H9 (cell line): ENCODE data around the gene KLK15. TPM values are rescaled to one million over a fixed set of nuclear protein-coding genes. Genes with fewer than 3 reads are reported as not detected.

ENCODE experiments used
- DNase-seq: peaks from one replicate; pipeline ENCODE4 v3.0.0-alpha.2; 2017
- H2AFZ ChIP-seq: one replicate; pipeline ENCODE4 v1.6.1; 2013; ENCODE audit warnings: mild to moderate bottlenecking, low read length, control low read depth, moderate library complexity
- H2AK5ac ChIP-seq: 2 replicates; pipeline ENCODE4 v1.6.1; 2013; ENCODE audit warnings: low read length, control low read depth, mixed read lengths; ENCODE audit not compliant: insufficient read length
- H2BK120ac ChIP-seq: one replicate; pipeline ENCODE4 v1.6.1; 2013; ENCODE audit warnings: low read depth, mild to moderate bottlenecking, low read length, control low read depth, inconsistent platforms; ENCODE audit not compliant: poor library complexity, severe bottlenecking
- H2BK12ac ChIP-seq: 2 replicates; pipeline ENCODE4 v1.6.1; 2013; ENCODE audit warnings: low read length, control low read depth, mixed read lengths, low read depth; ENCODE audit not compliant: insufficient read length
- H2BK15ac ChIP-seq: 2 replicates; pipeline ENCODE4 v1.6.1; 2013; ENCODE audit warnings: low read depth, low read length, control low read depth
- H2BK20ac ChIP-seq: one replicate; pipeline ENCODE4 v1.6.1; 2013; ENCODE audit warnings: low read depth, mild to moderate bottlenecking, low read length, control low read depth, inconsistent platforms; ENCODE audit not compliant: poor library complexity, severe bottlenecking
- H2BK5ac ChIP-seq: 2 replicates; pipeline ENCODE4 v1.6.1; 2013; ENCODE audit warnings: low read length, control low read depth, mixed read lengths; ENCODE audit not compliant: insufficient read length
- H3K14ac ChIP-seq: 2 replicates; pipeline ENCODE4 v1.6.1; 2013; ENCODE audit warnings: low read length, control low read depth; ENCODE audit not compliant: insufficient read depth
- H3K18ac ChIP-seq: 2 replicates; pipeline ENCODE4 v1.6.1; 2013; ENCODE audit warnings: low read depth, mild to moderate bottlenecking, mixed read lengths, low read length, control low read depth; ENCODE audit not compliant: insufficient read length
- H3K23ac ChIP-seq: 2 replicates; pipeline ENCODE4 v1.6.1; 2013; ENCODE audit warnings: low read length, control low read depth, mixed read lengths, low read depth; ENCODE audit not compliant: insufficient read length
- H3K23me2 ChIP-seq: 2 replicates; pipeline ENCODE4 v1.6.1; 2013; ENCODE audit warnings: low read depth, mild to moderate bottlenecking, mixed read lengths, low read length, control low read depth; ENCODE audit not compliant: insufficient read length, poor library complexity, severe bottlenecking
- H3K27ac ChIP-seq: 2 replicates; pipeline ENCODE4 v1.5.1; 2013; ENCODE audit warnings: low read length, control low read depth, mixed read lengths, low read depth; ENCODE audit not compliant: insufficient read length
- H3K27me3 ChIP-seq: 2 replicates; pipeline ENCODE4 v1.6.1; 2013; ENCODE audit warnings: low read length, control low read depth, inconsistent platforms; ENCODE audit not compliant: insufficient read depth
- H3K4ac ChIP-seq: 2 replicates; pipeline ENCODE4 v1.6.1; 2013; ENCODE audit warnings: low read depth, mild to moderate bottlenecking, control low read depth, inconsistent platforms, low read length, moderate library complexity
- H3K4me1 ChIP-seq: 2 replicates; pipeline ENCODE4 v1.6.1; 2013; ENCODE audit warnings: low read length, control low read depth, inconsistent platforms; ENCODE audit not compliant: insufficient read depth
- H3K4me2 ChIP-seq: 2 replicates; pipeline ENCODE4 v1.6.1; 2013; ENCODE audit warnings: low read length, control low read depth, mixed read lengths; ENCODE audit not compliant: insufficient read length, insufficient read depth
- H3K56ac ChIP-seq: 2 replicates; pipeline ENCODE4 v1.6.1; 2013; ENCODE audit warnings: low read depth, mild to moderate bottlenecking, mixed read lengths, low read length, control low read depth; ENCODE audit not compliant: insufficient read length
- H3K79me1 ChIP-seq: 2 replicates; pipeline ENCODE4 v1.6.1; 2013; ENCODE audit warnings: low read depth, mild to moderate bottlenecking, moderate library complexity, low read length, control low read depth, inconsistent platforms; ENCODE audit not compliant: insufficient read depth, poor library complexity, severe bottlenecking
- H3K79me2 ChIP-seq: 2 replicates; pipeline ENCODE4 v1.6.1; 2013; ENCODE audit warnings: low read length, control low read depth, inconsistent platforms; ENCODE audit not compliant: insufficient read depth
- H3K9ac ChIP-seq: 2 replicates; pipeline ENCODE4 v1.6.1; 2013; ENCODE audit warnings: low read length, control low read depth, mixed read lengths; ENCODE audit not compliant: insufficient read length; ENCODE audit errors: extremely low read depth
- H3K9me3 ChIP-seq: one replicate; pipeline ENCODE4 v1.6.1; 2013; ENCODE audit warnings: low read depth, low read length, inconsistent platforms; ENCODE audit not compliant: control insufficient read depth
- H3T11ph ChIP-seq: one replicate; pipeline ENCODE4 v1.6.1; 2013; ENCODE audit warnings: mild to moderate bottlenecking, low read length, control low read depth, inconsistent platforms
- H4K20me1 ChIP-seq: one replicate; pipeline ENCODE4 v1.6.1; 2013; ENCODE audit not compliant: control insufficient read depth, insufficient read length, insufficient read depth
- H4K5ac ChIP-seq: 2 replicates; pipeline ENCODE4 v1.6.1; 2013; ENCODE audit warnings: low read depth, mild to moderate bottlenecking, mixed read lengths, low read length, control low read depth; ENCODE audit not compliant: insufficient read length
- H4K8ac ChIP-seq: replicated peaks from 2 replicates; pipeline ENCODE4 v1.6.1; 2013; ENCODE audit warnings: low read length, control low read depth, mixed read lengths, low read depth; ENCODE audit not compliant: insufficient read length
- H4K91ac ChIP-seq: 2 replicates; pipeline ENCODE4 v1.6.1; 2013; ENCODE audit warnings: low read depth, mild to moderate bottlenecking, moderate library complexity, mixed read lengths, low read length, control low read depth; ENCODE audit not compliant: insufficient read length
- H3K27ac Mint-ChIP-seq, 3 experiments: 2 replicates in 2 of 3; 3 replicates in 1 of 3; pipeline ENCODE4 v1.8.0; 2020 to 2021; ENCODE audit warnings: mixed read lengths in 3 of 3, mild to moderate bottlenecking in 1 of 3, moderate library complexity in 1 of 3
- H3K27me3 Mint-ChIP-seq: 2 replicates; pipeline ENCODE4 v1.8.0; 2021; ENCODE audit warnings: low read depth, mild to moderate bottlenecking, moderate library complexity, mixed read lengths
- H3K36me3 Mint-ChIP-seq, 3 experiments: 2 replicates in 2 of 3; 3 replicates in 1 of 3; pipeline ENCODE4 v1.8.0; 2020 to 2021; ENCODE audit warnings: low read depth in 3 of 3, mixed read lengths in 3 of 3; ENCODE audit not compliant: insufficient read depth in 1 of 3
- H3K4me1 Mint-ChIP-seq, 2 experiments: 2 replicates each; pipeline ENCODE4 v1.8.0; 2020; ENCODE audit warnings: mixed read lengths in 2 of 2
- H3K4me3 Mint-ChIP-seq, 2 experiments: 2 replicates in 1 of 2; 3 replicates in 1 of 2; pipeline ENCODE4 v1.8.0; 2020 to 2021; ENCODE audit warnings: mild to moderate bottlenecking in 2 of 2, mixed read lengths in 2 of 2, moderate library complexity in 1 of 2
- H3K9me3 Mint-ChIP-seq, 2 experiments: 2 replicates in 1 of 2; 3 replicates in 1 of 2; pipeline ENCODE4 v1.8.0; 2020; ENCODE audit warnings: mild to moderate bottlenecking in 2 of 2, mixed read lengths in 2 of 2, moderate library complexity in 1 of 2
- WGBS: extraction: QIAGEN DNeasy Blood & Tissue Kit; methylation state at CpG from one replicate; pipeline ENCODE4 v1.1.7; 2013; ENCODE audit warnings: missing lambda C conversion rate, low lambda C conversion rate, mixed read lengths; ENCODE audit not compliant: insufficient read length; ENCODE audit errors: extremely low coverage; 5-methylcytosine and 5-hydroxymethylcytosine counted together
- total RNA-seq: library from RNA; stranded (reverse); gene quantifications from 2 replicates; pipeline ENCODE4 v1.2.1, GENCODE V29; 2021
- TF ChIP-seq, protein P1 (sequence below): fragments of 200-600 bp; sonication (generic); conservative IDR thresholded peaks from 3 replicates; pipeline ENCODE4 v1.8.0; 2021; ENCODE audit warnings: antibody characterized with exemption, mild to moderate bottlenecking

The KLK15 gene
- total RNA-seq, 1 experiment from 2014 or later = not detected

DNA sequence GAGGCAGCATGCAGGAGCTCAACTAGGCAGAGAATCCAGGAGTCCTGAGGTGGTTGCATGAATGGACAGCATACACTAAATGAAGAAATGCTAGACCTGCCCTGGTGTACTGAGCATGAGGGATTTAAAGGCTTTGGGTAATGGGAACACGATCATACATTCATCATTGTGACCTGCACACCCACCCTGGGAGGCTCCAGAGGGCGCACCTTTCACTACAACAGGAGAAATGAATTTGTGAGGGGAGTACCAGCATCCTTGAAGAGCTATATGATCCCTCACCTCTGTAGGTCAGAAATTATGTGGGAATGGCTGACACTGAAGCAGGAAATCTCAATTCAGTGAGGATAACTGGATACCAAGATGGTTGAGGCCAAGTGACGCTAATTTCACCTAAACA, 48.8 kb upstream of the KLK15 start:
- no peak overlapping the region for H4K8ac ChIP-seq
- no peak overlapping the region for H3K9ac ChIP-seq
- no peak overlapping the region for H3K4ac ChIP-seq
- no peak overlapping the region for H2BK15ac ChIP-seq
- no CpG with 5 or more reads among the region's 3 CpGs for WGBS
- no peak overlapping the region for H3K23ac ChIP-seq
- Mint-ChIP-seq H3K4me3 (no peak overlapping the region), H3K4me1 (peaks cover 1 to 7% of the 10 kb centered on the region in 2 experiments; a peak in 1 of 4 replicates), H3K27ac (no peak overlapping the region), H3K27me3 (peaks cover 76% of the 10 kb centered on the region), H3K36me3 (no peaks in the 10 kb centered on the region), H3K9me3 (peaks cover 1 to 2% of the 10 kb centered on the region in 2 experiments; a peak in 3 of 5 replicates)
- H3T11ph ChIP-seq = no peak overlapping the region
- no peak overlapping the region for H3K56ac ChIP-seq
- no peak overlapping the region for H2AFZ ChIP-seq
- H2AK5ac ChIP-seq = no peak overlapping the region
- no peaks in the 10 kb centered on the region for H3K79me1 ChIP-seq
- no peaks in the 10 kb centered on the region for H3K79me2 ChIP-seq
- no peaks in the 10 kb centered on the region for H4K20me1 ChIP-seq
- no peaks in the 10 kb centered on the region for H3K9me3 ChIP-seq
- H3K23me2 ChIP-seq = no peaks in the 10 kb centered on the region
- no peak overlapping the region for H4K91ac ChIP-seq
- H2BK5ac ChIP-seq = no peak overlapping the region
- H3K4me1 ChIP-seq = no peaks in the 10 kb centered on the region; the same call in 1 of the 2 replicates
- H2BK20ac ChIP-seq = no peak overlapping the region
- no peak overlapping the region for H4K5ac ChIP-seq
- H2BK120ac ChIP-seq = no peak overlapping the region
- no peak overlapping the region for H2BK12ac ChIP-seq
- DNase-seq = no peak
- no peak overlapping the region for H3K18ac ChIP-seq
- no peak overlapping the region for H3K4me2 ChIP-seq
- no peaks in the 10 kb centered on the region; the same call in 1 of the 2 replicates for H3K27me3 ChIP-seq
- TF ChIP-seq, protein P1, sequence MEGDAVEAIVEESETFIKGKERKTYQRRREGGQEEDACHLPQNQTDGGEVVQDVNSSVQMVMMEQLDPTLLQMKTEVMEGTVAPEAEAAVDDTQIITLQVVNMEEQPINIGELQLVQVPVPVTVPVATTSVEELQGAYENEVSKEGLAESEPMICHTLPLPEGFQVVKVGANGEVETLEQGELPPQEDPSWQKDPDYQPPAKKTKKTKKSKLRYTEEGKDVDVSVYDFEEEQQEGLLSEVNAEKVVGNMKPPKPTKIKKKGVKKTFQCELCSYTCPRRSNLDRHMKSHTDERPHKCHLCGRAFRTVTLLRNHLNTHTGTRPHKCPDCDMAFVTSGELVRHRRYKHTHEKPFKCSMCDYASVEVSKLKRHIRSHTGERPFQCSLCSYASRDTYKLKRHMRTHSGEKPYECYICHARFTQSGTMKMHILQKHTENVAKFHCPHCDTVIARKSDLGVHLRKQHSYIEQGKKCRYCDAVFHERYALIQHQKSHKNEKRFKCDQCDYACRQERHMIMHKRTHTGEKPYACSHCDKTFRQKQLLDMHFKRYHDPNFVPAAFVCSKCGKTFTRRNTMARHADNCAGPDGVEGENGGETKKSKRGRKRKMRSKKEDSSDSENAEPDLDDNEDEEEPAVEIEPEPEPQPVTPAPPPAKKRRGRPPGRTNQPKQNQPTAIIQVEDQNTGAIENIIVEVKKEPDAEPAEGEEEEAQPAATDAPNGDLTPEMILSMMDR = peak; percentile 32; the same call in 2 of the 3 replicates
- H3K14ac ChIP-seq = no peak overlapping the region
- no peak overlapping the region for H3K27ac ChIP-seq
